Esophagus muscularis mucosa (tissue), 4 donors: ENCODE data around the gene ANGPT4. TPM values are rescaled to one million over a fixed set of nuclear protein-coding genes. Genes with fewer than 3 reads are reported as not detected.

ENCODE experiments used
- DNase-seq: peaks from one replicate; pipeline ENCODE4 v3.0.0-alpha.2; 2017; ENCODE audit errors: extremely low spot score
- H3K27ac ChIP-seq, 4 donors: fragments of 200-600 bp; sonication (generic); replicated peaks in 1 of 4; 1 replicate in 3 of 4; 2 replicates in 1 of 4; pipeline ENCODE4 v1.5.1; 2016 to 2019; ENCODE audit warnings: mild to moderate bottlenecking in 1 of 4
- H3K27me3 ChIP-seq, 4 donors: fragments of 200-600 bp; sonication (generic); one replicate each; pipeline versions ENCODE4 v1.5.1 to v1.6.0; 2016 to 2019
- H3K36me3 ChIP-seq, 4 donors: fragments of 200-600 bp; sonication (generic); one replicate each; pipeline ENCODE4 v1.5.1; 2016 to 2019
- H3K4me1 ChIP-seq, 4 donors: fragments of 200-600 bp; sonication (generic); one replicate each; pipeline ENCODE4 v1.5.1; 2016 to 2019
- H3K4me3 ChIP-seq, 4 donors: fragments of 200-600 bp; sonication (generic); 1 replicate in 2 of 4; 2 replicates in 2 of 4; pipeline ENCODE4 v1.5.1; 2016 to 2019; ENCODE audit warnings: mild to moderate bottlenecking in 4 of 4, moderate library complexity in 1 of 4
- H3K9me3 ChIP-seq, 4 donors: fragments of 200-600 bp; sonication (generic); 1 replicate in 3 of 4; 2 replicates in 1 of 4; pipeline ENCODE4 v1.5.1; 2016 to 2019
- EP300 ChIP-seq: sonication (generic); formaldehyde crosslinking; IDR thresholded peaks from one replicate; pipeline ENCODE4 v1.6.1; 2017; ENCODE audit warnings: antibody characterized with exemption
- POLR2A ChIP-seq: fragments of 450-650 bp; IDR thresholded peaks from one replicate; pipeline ENCODE4 v1.6.1; 2017; ENCODE audit warnings: antibody characterized with exemption, moderate library complexity, mild to moderate bottlenecking, low read depth
- POLR2AphosphoS5 ChIP-seq, 2 donors: sonication (generic); formaldehyde crosslinking; IDR thresholded peaks; one replicate each; pipeline ENCODE4 v1.6.1; 2017; ENCODE audit warnings: antibody characterized with exemption in 2 of 2
- WGBS: methylation state at CpG from one replicate; pipeline ENCODE4 v1.1.5; 2018; 5-methylcytosine and 5-hydroxymethylcytosine counted together
- intact Hi-C: fragments of 100-400 bp; cut with DNase I; formaldehyde crosslinking; loops from one replicate; pipeline ENCODE4 v1.15.1; 2023
- total RNA-seq, 4 donors: library from RNA; depleted of rRNA; stranded (reverse); fragments of >200 nt; gene quantifications; one replicate each; pipeline versions ENCODE4 v1.1.0 to v1.2.1, GENCODE V29; 2016
- TF ChIP-seq, protein P1 (sequence below), 3 experiments: fragments of 200-600 bp in 2 of 3; fragments of 450-650 bp in 1 of 3; sonication (generic) in 2 of 3; IDR thresholded peaks; one replicate each; pipeline ENCODE4 v1.5.1; 2017 to 2019; ENCODE audit warnings: antibody characterized with exemption in 3 of 3, mild to moderate bottlenecking in 2 of 3, moderate library complexity in 1 of 3

ANGPT4 gene
- total RNA-seq, 4 donors from 2014 or later: under 0.01 to 0.46 (median 0.13) TPM; not detected in 1

DNA sequence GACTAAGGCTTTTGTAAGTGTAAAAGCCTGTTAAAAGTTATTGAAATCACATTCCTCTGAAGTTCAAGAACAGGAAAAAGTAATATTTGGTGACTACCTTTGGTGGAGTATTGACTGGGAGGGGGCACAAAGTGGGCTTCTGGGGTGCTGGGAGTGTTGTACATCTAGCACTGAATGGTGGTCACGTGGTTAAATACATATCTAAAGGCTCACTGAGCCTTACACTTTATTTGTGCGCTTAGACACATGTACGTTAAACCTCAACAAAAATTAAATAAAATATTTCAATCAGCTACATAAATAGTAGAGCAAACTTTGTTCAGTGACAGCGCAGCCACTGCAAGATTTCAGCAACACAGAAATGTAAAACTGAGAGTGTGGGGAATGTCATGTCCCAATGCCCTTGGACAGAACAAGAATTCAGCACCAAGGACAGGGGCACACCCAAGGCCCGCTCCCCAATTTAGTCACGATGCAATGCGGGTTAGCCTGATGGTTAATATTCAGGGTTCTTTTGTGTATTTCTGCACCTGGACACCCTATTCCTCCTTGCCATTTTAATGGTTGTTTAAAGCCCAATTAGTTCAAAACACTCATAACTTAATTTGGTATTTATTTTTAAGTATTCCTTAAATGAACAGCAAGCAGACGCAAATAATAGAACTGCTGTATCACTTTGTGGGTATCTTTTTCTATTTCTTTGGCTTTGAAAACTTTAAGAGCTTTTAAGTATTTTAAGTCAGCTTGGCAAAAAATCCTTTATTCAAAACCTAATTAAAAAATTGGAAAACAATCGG, 37.4 kb downstream of the ANGPT4 start:
- intact Hi-C loops: no loop called here
- 49% methylated on average over 9 of the region's 9 CpGs for WGBS
- Histone ChIP-seq H3K36me3 (no peaks in the 10 kb centered on the region), H3K9me3 (no peaks in the 10 kb centered on the region), H3K4me1 (no peaks in the 10 kb centered on the region), H3K27ac (no peak overlapping the region), H3K4me3 (no peak overlapping the region), H3K27me3 (peaks cover 0 to 25% (median 0%) of the 10 kb centered on the region in 4 donors)
- no peak for DNase-seq
- TF ChIP-seq POLR2AphosphoS5 (IDR thresholded peaks at IDR 0.05): no peak
- no peak for TF ChIP-seq EP300
- TF ChIP-seq, protein P1, sequence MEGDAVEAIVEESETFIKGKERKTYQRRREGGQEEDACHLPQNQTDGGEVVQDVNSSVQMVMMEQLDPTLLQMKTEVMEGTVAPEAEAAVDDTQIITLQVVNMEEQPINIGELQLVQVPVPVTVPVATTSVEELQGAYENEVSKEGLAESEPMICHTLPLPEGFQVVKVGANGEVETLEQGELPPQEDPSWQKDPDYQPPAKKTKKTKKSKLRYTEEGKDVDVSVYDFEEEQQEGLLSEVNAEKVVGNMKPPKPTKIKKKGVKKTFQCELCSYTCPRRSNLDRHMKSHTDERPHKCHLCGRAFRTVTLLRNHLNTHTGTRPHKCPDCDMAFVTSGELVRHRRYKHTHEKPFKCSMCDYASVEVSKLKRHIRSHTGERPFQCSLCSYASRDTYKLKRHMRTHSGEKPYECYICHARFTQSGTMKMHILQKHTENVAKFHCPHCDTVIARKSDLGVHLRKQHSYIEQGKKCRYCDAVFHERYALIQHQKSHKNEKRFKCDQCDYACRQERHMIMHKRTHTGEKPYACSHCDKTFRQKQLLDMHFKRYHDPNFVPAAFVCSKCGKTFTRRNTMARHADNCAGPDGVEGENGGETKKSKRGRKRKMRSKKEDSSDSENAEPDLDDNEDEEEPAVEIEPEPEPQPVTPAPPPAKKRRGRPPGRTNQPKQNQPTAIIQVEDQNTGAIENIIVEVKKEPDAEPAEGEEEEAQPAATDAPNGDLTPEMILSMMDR (IDR thresholded peaks at IDR 0.05): no peak
- no peak for TF ChIP-seq POLR2A

DNA sequence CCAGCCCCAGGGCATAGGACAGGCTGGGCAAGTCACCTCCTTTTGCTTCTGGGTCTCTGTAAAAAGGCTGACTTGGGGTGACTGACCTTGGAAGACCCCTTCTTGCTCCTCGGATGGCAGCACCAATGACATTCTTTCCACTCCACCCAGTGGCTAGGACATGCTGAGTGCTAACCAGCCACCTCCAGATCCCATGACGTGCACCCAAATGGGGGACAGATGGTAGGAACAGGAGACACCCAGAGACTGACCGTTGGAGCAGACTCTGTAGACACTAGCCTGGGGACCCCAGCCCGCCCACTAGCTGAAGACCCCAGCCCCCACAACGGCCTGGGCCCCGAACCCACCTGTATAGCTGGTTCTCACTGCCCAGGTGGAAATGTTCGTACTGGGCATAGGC, 38.3 kb downstream of the ANGPT4 start:
- no peaks in the 10 kb centered on the region for H3K36me3 ChIP-seq
- TF ChIP-seq POLR2AphosphoS5 (IDR thresholded peaks at IDR 0.05): no peak
- TF ChIP-seq, protein P1 (IDR thresholded peaks at IDR 0.05): no peak
- TF ChIP-seq POLR2A: no peak
- TF ChIP-seq EP300: no peak
- H3K27me3 ChIP-seq: peaks cover 0 to 25% (median 0%) of the 10 kb centered on the region in 4 donors
- no peaks in the 10 kb centered on the region for H3K4me1 ChIP-seq
- H3K9me3 ChIP-seq: no peaks in the 10 kb centered on the region
- 85% methylated on average over 6 of the region's 7 CpGs for WGBS
- intact Hi-C loops: no loop called here
- no peak overlapping the region for H3K4me3 ChIP-seq
- H3K27ac ChIP-seq: no peak overlapping the region
- DNase-seq: no peak

DNA sequence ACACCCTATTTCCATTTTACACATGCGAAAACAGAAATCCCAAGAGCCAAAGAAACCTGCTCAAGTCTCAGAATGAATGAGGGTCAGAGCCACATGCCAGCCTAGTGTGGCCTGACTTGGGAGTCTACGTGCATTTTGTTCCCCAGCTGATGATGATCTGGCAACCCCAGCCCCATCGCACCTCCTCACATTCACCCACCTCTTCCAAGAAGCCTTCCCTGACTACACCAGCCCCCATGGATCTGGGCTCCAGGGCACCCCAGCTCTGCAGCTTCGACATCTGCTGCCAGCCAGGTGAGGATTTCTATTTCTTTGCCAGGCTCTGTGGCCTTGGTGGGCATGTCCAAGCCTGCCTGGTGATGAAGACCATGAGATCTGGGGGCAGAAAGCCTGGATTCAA, 41.0 kb downstream of the ANGPT4 start:
- no peaks in the 10 kb centered on the region for H3K9me3 ChIP-seq
- no peak overlapping the region for H3K27ac ChIP-seq
- no peak overlapping the region for H3K4me3 ChIP-seq
- no peak for DNase-seq
- intact Hi-C loops: no loop called here
- TF ChIP-seq POLR2A (no peak), POLR2AphosphoS5 (IDR thresholded peaks at IDR 0.05) (no peak), EP300 (no peak)
- TF ChIP-seq, protein P1 (IDR thresholded peaks at IDR 0.05): no peak
- 77% methylated on average over 4 of the region's 4 CpGs for WGBS
- no peaks in the 10 kb centered on the region for H3K4me1 ChIP-seq
- H3K36me3 ChIP-seq: no peaks in the 10 kb centered on the region
- H3K27me3 ChIP-seq: peaks cover 0 to 39% (median 0%) of the 10 kb centered on the region in 4 donors

DNA sequence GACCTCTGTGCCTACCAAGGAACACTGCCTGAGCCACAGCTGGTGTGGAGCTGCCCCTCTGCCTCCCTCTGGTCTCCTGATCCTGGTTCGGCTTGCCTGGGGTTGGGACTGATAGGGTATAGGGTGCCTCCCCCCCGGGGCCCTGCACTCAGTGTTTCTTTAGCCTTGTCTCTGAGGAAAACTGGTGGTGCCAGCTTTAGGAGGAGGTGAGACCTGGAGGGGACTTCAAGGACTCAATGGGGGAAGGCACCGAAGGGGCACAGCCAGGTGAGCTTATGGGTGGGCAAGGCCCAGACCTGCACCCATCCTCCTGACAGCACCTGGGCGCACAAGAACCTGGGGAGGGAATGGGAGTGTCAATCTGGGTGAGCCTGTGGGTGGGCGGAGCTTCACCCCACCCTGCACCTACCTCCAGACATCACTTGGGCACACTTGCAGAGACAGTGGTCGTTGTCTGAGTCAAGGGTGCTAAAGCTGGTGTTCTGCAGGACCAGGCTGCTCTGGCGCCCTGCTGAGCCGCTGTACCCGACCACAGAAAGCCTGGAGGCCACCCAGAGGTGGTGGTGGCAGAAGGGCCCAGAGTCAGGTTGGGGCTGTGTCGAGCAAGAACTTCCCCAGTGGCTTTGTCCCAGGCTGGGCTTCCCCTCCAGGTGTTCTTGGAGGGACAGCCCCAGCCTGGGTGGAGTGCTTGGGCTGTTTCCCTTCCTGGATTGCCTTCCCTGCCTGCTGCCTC, 42.1 kb downstream of the ANGPT4 start:
- intact Hi-C loops: no loop called here
- peaks cover 0 to 49% (median 0%) of the 10 kb centered on the region in 4 donors for H3K27me3 ChIP-seq
- H3K9me3 ChIP-seq: no peaks in the 10 kb centered on the region
- WGBS: 80% methylated on average over 6 of the region's 10 CpGs
- no peaks in the 10 kb centered on the region for H3K4me1 ChIP-seq
- H3K27ac ChIP-seq: no peak overlapping the region
- H3K36me3 ChIP-seq: no peaks in the 10 kb centered on the region
- DNase-seq: no peak
- TF ChIP-seq, protein P1 (IDR thresholded peaks at IDR 0.05): no peak
- TF ChIP-seq POLR2A (no peak), EP300 (no peak), POLR2AphosphoS5 (IDR thresholded peaks at IDR 0.05) (no peak)
- no peak overlapping the region for H3K4me3 ChIP-seq
